K562 (cell line): ENCODE results near the gene NSDHL. TPM values are rescaled to one million over a fixed set of nuclear protein-coding genes. Genes with fewer than 3 reads are reported as not detected.

Source experiments
- CBX5 ChIP-seq: IDR thresholded peaks from 2 replicates; pipeline ENCODE4 v1.6.1; 2014; ENCODE audit warnings: low read depth, borderline replicate concordance
- CHAMP1 ChIP-seq: fragments of 450-650 bp; IDR thresholded peaks from 2 replicates; pipeline ENCODE4 v1.6.1; 2016; ENCODE audit warnings: mild to moderate bottlenecking
- CHD2 ChIP-seq: IDR thresholded peaks from 2 replicates; pipeline ENCODE4 v1.6.1; 2011; ENCODE audit warnings: low read depth, low read length
- RBM22 ChIP-seq: fragments of 200-400 bp; formaldehyde crosslinking; IDR thresholded peaks from 2 replicates; pipeline ENCODE4 v1.6.1; 2018; ENCODE audit warnings: low read length, low read depth; ENCODE audit not compliant: poor library complexity, severe bottlenecking
- ZHX1 ChIP-seq: fragments of 150-350 bp; conservative IDR thresholded peaks from 2 replicates; pipeline ENCODE4 v1.6.1; 2014; ENCODE audit warnings: low read length
- ZNF589 ChIP-seq: fragments of 200-800 bp; sonication (Bioruptor generic); IDR thresholded peaks from 2 replicates; pipeline ENCODE4 v1.6.1; 2016; ENCODE audit warnings: low read depth, missing genetic modification characterization, missing compliant biosample characterization
- polyA plus RNA-seq, 8 experiments: library from polyadenylated mRNA; depleted of rRNA in 4 of 8; stranded (reverse) in 5 of 8; unstranded in 3 of 8; fragments of >200 nt; fragmentation: Nextera tagmentation in 2 of 8; fragmentation: Illumina TruSeq in 1 of 8; extraction: Ambion mirVana in 2 of 8; extraction: Trizol in 1 of 8; gene quantifications; 2 replicates each; pipeline versions ENCODE4 v1.2.1 to v1.2.3, GENCODE V29; 2011 to 2014; ENCODE audit warnings: inconsistent platforms in 1 of 8, missing spikeins in 1 of 8
- total RNA-seq, 7 experiments: library from RNA; depleted of rRNA in 6 of 7; stranded (reverse); fragments of >200 nt in 6 of 7; fragmentation: Illumina TruSeq in 2 of 7; extraction: Trizol in 2 of 7; gene quantifications; 2 replicates each; pipeline versions ENCODE4 v1.2.1 to v1.2.3, GENCODE V29; 2011 to 2021; ENCODE audit warnings: low replicate concordance in 1 of 7

The NSDHL gene
- total and polyA plus RNA-seq, 9 of the 15 experiments (the other 6 are each of a cell fraction or from before 2014, with no cell fraction given), result 22.5 to 63.4 (median 40.8) TPM

- TF ChIP-seq ZHX1 (no peak), CHD2 (no peak), CBX5 (no peak), RBM22 (no peak), ZNF589 (no peak), CHAMP1 (no peak)
Observed at GRCh38 chrX:152822383-152823086, 8.3 kb upstream of the NSDHL start (continued).
